Adrenal gland (tissue), 5 donors: ENCODE data around the gene USP40.

ENCODE experiments used
- POLR2A ChIP-seq, 2 donors: fragments of 450-650 bp; IDR thresholded peaks; one replicate each; pipeline ENCODE4 v1.6.1; 2017; ENCODE audit warnings: antibody characterized with exemption in 2 of 2, mild to moderate bottlenecking in 2 of 2, moderate library complexity in 1 of 2
- TF ChIP-seq, protein P1 (sequence below), 6 experiments: fragments of 450-650 bp in 4 of 6; fragments of 200-600 bp in 2 of 6; sonication (generic) in 1 of 6; IDR thresholded peaks; 1 replicate in 5 of 6; 2 replicates in 1 of 6; pipeline versions ENCODE4 v1.5.1 to v1.8.0; 2016 to 2021; ENCODE audit warnings: antibody characterized with exemption in 6 of 6, mild to moderate bottlenecking in 2 of 6, moderate library complexity in 1 of 6
- donor health status: DM: no; HTN: no; CAD: no.

DNA sequence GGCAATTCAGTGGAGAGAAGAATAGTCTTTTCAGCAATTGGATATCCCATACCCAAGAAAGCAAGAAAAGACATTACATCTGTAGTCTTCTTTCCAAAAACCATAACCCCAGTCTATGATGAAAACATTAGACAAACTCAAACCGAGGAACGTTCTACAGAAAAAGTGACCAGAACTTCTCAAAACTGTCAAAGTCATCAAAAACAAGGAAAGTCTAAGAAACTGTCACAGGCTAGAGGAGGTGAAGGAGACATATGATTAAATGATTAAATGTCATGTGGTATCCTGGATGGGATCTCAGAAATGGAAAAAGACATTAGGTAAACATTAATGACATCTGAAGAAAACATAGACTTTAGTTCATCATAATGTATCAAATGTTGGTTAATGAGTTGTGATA, 4.9 kb upstream of the USP40 start:
- TF ChIP-seq, protein P1, sequence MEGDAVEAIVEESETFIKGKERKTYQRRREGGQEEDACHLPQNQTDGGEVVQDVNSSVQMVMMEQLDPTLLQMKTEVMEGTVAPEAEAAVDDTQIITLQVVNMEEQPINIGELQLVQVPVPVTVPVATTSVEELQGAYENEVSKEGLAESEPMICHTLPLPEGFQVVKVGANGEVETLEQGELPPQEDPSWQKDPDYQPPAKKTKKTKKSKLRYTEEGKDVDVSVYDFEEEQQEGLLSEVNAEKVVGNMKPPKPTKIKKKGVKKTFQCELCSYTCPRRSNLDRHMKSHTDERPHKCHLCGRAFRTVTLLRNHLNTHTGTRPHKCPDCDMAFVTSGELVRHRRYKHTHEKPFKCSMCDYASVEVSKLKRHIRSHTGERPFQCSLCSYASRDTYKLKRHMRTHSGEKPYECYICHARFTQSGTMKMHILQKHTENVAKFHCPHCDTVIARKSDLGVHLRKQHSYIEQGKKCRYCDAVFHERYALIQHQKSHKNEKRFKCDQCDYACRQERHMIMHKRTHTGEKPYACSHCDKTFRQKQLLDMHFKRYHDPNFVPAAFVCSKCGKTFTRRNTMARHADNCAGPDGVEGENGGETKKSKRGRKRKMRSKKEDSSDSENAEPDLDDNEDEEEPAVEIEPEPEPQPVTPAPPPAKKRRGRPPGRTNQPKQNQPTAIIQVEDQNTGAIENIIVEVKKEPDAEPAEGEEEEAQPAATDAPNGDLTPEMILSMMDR (IDR thresholded peaks at IDR 0.05): no peak
- no peak for TF ChIP-seq POLR2A (IDR thresholded peaks at IDR 0.05)
